HG03045 (cell line): Measurements from ENCODE around the gene ABCC6.
"Not testable (repeated sequence)": the region's sequence is repeated elsewhere in the genome, so short reads cannot be mapped to it uniquely, and the experiment has no call there.

Experiments
- ATAC-seq: cut with Tn5 transposase; IDR thresholded peaks from one replicate; pipeline ENCODE4 v1.9.1; 2021; ENCODE audit warnings: mild to moderate bottlenecking, moderate library complexity; ENCODE audit not compliant: unreplicated experiment

ABCC6 gene

DNA sequence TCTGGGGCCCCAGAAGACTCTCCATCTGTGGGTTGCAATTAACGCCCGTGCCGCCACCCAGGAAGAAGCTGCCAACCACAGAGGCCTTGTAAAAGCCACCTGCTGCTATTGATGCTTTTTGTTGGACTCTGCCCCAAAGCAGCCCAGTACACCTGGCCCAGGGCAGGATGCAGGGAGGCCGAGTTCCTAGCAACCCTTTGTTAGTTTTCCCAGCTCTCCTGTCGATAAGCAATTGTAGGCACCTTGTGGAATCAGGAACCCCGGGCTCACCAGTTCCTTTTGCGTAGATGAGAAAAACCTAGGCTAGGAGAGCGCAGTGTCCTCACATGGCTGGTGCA, 103.3 kb downstream of the ABCC6 start:
- ATAC-seq = no peak

DNA sequence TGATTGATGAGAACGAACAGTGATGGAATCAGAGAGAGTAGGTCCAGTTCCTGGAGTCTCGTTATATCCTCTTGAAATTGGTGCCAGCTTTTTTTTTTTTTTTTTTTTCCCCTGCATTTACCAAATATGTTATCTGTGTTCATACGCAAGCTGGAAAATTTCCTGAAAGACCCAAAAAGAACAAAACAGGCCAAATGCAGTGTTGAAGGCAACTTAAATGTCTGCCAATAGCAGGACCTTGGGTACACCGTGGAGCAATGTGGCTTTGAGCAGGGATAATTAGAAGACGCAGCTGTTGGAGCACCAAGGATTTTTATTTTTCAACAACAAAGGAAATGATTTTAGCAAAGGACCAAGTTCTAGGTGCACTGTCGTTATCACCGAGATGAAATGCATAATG, 105.0 kb downstream of the ABCC6 start:
- ATAC-seq = no peak

DNA sequence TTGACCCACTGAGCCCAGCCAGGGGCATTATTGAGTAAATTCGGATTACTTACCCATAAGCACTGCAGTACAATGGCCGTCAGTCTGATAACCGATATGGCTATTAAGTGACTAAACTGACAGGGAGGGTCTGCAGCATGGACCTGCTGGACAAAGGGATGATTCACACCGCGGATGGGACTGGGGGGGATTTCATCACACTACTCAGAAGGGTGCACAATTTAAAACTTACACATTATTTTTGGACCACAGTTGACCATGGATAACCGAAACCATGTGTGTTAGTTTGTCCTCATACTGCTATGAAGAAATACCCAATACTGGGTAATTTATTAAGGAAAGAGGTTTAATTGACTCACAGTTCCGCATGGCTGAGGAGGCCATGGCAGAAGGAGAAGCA, 106.5 kb downstream of the ABCC6 start:
- no peak for ATAC-seq

DNA sequence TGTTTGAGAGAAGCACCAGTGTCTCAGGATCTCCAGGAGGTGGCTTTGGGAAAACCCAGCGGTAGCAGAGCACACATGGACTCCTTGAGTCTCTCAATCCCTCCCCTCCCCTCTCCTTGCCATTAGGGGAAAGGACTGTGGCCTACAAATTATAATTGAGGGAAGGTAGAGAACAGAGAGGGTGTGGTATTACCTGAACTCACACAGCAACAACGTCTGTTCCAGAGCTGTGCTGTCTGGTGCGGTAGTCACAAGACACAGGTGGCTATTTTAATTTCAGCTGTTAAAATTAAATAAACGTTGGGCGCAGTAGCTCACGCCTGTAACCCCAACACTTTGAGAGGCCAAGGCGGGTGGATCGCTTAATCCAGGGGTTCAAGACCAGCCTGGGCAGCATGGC, 110.2 kb downstream of the ABCC6 start:
- ATAC-seq = no peak

DNA sequence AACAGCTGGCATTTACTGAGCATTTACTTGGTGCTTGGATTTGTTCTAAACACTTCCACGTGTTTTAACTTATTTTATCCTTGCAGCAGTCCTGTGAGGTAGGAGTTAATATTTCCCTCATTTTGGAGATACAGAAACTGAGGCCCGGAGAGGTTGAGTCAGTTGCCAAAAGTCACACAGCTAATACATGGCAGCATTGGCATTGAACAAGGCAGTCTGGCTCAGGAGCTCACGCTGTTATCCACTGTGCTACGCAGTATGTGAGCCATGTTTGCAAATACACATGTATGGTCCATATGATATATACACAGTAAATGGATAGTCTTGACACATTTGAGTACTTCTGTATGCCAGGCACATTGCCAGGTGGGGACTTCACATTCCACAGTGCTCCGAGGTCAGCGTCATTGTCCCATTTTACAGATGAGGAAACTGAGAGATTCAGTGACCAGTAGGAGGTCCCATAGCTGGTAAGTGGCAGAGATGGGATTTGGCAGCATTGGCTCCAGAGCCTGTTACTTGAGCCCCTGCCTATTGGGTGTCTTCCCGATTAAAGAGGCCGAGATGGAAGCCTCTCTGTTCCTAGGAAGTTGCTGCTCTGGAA, 110.7 kb downstream of the ABCC6 start:
- no peak for ATAC-seq

DNA sequence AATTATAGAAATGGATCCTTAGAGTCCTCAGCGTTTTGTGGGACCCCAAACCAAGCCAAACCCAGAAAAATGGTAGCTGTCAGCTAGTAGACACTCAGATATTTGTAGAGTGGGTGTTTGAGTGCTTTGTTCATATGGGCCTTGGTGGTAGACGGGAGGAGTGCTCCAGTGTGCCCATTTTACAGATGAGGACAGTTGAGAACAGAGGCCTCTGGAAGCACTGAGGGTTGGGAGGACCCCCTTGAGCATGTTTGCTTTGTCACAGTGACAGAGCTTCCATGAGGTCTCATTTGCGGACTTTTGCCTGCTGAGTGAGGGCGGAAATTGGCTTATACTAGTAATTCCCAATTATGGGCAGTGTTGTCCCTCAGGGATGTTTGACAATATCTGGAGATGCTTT, 111.7 kb downstream of the ABCC6 start:
- no peak for ATAC-seq

DNA sequence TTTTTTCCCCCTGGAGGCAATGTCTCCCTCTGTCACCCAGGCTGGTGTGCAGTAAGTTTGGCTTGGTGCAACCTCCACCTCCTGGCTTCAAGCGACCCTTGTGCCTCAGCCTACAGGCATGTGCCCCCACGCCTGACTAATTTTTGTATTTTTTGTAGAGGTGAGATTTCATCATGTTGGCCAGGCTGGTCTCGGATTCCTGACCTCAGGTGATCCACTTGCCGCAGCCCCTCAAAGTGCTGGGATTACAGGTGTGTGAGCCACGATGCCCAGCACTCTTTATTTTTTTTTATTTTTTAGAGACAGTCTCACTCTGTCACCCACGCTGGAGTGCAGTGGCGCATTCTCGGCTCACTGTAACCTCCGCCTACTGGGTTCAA, 113.2 kb downstream of the ABCC6 start:
- no peak for ATAC-seq

DNA sequence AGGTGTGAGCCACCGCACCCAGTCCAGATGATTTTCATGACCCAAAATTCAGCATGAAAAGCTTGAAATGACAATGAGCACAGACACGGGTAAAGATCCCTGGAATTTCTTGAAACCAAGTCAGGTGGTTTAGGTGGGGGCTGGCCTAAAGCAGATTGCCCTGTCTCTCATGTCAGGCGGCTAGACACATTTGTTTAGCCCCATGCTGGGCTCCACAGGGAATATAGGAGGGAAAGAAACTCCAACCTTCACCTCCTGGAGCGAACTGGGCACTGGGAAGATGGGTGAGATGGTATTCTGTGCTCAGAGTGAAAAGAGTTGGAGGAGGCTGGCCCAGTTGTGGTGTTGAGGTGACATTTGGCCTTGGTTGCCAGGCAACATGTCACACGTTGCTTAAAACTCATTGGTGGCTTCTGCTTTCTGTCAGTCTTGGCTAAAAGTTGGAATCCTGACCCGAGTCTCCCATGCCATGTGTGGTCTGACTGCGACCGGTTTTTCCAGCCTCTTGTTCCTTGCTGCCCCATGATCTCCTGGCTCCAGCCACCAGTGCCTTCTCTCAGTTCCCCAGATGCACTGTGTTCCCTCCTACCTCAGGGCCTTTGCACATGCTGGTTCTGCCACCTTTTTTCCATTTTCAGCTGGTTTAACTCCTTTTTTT, 113.7 kb downstream of the ABCC6 start:
- ATAC-seq = no peak

DNA sequence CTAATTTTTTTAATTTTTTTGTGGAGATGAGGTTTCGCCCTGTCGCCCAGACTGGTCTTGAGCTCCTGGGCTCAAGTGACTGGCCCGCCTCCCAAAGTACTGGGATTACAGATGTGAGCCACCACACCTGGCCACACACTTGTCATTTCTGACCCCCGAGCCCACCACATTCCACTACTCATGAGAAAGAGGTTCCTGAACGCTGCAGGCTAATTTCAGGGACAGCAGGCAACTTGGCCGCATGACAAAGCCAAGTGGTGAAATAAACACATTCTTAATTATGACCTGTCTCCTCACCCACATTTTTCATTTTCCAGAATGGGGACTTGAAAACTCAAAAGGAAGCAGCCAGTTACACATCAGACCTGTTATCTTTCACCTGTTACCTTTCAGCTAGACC, 114.5 kb downstream of the ABCC6 start:
- no peak for ATAC-seq

DNA sequence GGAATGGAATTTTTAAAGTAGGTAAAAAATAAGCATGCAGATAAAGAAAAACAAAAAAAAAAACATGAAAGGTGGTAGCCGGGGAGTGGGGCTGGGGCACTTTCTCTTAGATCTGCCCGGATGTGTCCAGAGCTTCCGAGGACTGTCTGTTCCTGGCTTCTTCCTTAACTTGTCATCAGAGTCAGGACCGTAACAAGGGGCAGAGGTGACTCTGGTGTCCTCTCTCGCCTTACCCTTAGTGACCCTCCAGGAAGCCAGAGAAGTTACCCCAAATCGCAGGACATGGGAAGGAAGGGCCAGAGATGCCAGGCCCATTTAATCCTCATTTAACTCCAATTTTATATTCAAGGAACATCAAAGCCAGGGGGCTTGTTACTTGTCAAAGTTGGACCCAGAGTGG, 115.5 kb downstream of the ABCC6 start:
- no peak for ATAC-seq

DNA sequence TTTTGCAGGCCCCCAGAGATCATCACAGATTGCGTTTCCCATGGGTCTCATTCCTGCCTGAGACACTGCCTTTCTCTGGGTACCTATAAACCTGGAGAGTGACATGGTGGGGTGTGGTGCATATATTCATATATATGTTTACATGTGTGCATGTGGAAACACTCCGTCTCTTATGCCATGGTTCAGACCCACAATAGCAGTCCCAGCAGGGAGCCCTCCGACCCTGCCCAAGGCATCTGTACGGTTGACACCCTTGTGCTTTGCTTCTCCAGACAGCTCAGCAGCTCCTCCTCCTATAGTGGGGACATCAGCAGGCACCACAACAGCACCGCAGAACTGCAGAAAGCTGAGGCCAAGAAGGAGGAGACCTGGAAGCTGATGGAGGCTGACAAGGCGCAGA, 116.8 kb downstream of the ABCC6 start:
- ATAC-seq = no peak

DNA sequence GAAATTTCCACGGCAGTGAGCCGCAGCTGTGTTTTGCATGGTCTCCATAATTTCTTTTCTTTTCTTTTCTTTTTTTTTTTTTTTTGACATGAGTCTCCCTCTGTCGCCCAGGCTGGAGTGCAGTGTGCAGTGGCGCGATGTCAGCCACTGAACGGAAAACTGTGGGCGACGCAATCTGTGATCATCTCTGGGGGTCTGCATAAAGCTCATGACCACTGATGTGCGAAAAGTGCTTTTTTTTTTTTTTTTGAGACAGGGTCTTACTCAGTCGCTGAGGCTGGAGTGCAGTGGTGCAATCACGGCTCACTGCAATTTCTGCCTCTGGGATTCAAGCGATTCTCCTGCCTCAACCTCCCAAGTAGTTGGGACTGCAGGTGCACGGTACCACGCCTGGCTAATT, 117.6 kb downstream of the ABCC6 start:
- ATAC-seq = no peak

DNA sequence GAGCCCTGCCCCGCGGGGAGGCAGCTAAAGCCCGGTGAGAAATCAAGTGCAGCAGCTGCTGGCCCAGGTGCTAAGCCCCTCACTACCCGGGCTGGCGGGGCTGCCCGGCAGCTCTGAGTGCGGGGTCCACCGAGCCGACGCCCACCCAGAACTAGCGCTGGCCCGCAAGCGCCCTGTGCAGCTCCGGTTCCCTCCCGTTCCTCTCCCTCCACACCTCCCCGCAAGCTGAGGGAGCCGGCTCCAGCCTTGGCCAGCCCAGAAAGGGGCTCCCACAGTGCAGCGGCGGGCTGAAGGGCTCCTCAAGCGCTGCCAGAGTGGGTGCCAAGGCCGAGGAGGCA, 118.5 kb downstream of the ABCC6 start:
- not testable (repeated sequence) for ATAC-seq

DNA sequence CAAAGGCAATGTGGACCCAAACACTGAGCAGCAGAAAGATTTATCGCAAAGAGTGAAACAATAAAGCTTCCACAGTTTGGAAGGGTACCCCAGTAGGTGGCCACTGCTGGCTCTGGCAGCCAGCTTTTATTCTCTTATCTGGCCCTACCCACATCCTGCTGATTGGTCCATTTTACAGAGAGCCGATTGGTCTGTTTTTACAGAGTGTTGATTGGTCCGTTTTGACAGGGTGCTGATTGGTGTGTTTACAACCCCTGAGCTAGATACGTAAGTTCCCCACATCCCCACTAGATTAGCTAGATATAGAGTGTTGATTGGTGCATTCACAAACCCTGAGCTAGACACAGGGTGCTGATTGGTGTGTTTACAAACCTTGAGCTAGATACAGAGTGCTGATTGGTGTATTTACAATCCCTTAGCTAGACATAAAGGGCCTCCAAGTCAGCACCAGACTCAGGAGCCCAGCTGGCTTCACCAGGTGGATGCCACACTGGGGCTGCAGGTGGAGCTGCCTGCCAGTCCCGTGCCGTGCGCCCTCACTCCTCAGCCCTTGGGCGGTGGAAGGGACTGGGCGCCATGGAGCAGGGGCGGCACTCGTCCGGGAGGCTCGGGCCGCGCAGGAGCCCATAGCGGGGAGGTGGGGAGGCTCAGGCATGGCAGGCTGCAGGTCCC, 119.0 kb downstream of the ABCC6 start:
- not testable (repeated sequence) for ATAC-seq

DNA sequence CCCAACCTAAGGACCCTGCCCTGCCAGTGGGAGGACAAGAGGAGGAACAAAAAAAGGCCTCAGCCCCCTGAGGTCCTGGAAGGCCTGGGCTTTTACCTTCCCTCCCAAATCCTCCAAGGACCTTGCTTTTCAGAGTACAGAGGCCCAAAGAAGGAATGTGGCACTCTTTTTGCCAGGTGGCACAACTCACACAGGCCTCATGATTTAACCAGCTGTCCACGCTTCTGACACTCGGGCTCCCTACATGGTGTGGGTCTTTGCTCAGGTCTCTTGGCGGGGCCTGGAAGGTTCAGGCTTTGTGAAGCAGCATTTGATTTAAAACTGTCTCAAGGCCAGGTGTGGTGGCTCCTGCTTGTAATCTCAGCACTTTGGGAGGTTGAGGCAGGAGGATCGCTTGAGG, 120.6 kb downstream of the ABCC6 start:
- no peak for ATAC-seq

DNA sequence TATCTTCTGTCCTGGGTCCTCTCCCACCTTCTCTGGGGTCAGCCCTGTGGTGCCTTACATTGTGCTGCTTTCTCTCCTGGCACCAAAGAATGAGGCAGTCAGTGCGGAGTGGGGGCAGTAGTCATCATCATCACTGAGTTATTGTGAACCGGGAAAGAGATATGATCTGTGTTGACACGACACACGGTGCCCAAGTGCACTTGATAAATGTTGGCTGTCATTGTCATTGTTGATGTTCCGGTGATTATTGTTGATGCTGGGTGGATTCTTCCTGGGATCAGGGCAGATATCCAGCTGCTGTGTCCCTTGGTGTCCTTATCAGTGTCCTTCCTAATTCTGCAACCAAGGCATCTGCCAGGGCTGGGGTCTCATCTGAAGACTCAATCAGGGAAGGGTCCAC, 121.7 kb downstream of the ABCC6 start:
- no peak for ATAC-seq

DNA sequence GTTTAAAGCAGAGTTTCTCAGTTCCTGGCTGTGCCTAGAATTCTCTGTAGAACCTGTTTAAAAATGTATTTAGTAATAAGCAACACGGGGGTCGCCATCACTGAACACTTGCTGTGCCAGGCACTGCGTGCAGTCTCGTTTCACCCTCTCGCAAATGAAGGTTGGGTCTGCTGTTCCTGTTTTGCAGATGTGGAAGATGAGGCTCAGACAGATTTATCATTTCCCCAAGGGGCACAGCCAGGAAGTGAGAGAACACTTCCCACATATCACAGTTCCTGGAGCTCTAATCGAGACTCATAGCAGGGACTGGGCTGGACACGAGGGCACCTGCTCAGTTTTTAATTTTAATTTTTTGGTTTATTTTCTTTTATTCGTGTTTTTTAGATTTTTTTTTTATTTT, 122.7 kb downstream of the ABCC6 start:
- ATAC-seq = no peak

DNA sequence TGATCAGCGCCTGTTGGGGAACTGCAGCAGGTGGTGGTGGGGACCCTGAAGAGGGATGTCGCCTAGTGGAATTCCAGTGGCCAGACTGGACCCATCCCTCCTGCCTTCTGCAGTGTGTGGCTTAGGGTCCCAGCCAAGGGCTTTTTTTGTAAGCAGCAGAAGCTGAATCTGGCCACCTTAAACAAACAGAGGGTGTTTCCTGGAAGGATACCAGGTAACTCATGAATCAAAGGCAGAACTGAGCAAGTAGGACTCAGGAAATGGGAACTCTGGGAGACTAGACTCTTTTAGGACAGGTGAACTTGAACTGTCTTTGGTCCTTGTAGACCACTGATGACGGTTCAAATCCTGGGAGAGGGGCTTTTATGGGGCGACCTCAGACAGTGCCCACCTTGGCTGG, 124.0 kb downstream of the ABCC6 start:
- ATAC-seq = no peak
